ENCODE measurements around the gene CD180.

Gene CD180

GRCh38 chr5:67149057-67149950 lies 47.3 kb downstream of the CD180 start:
- no peak for TF ChIP-seq CTCF (IDR thresholded peaks at IDR 0.05; ENCODE audit: insufficient read depth, low read length, poor library complexity, severe bottlenecking)
- no peak overlapping the region for H3K4me3 ChIP-seq (replicated peaks; ENCODE audit: low read depth, low read length)
- DNase-seq (ENCODE audit: extremely low read depth, insufficient read length) = no peak

DNA sequence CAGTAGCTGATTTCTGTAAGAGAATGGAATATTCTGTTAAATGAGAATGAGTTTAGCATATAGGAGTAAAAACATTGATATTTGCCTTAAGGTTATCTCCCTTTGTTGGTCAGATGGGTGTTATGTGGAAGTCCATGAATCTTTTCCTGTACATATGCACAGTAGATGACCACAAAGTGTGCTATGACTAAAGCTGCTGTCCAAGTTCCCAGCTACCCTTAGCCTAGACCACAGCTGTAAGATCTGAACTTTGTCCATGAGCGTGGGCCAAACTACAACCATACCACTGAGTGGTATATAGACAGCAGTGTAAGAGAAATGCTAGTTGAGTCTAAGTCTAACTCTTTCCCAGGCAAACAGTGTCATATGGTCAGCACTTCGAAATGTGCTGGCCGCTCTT lies 48.8 kb downstream of the CD180 start:
- no peak for TF ChIP-seq CTCF (IDR thresholded peaks at IDR 0.05; ENCODE audit: insufficient read depth, low read length, poor library complexity, severe bottlenecking)
- no peak for DNase-seq (ENCODE audit: extremely low read depth, insufficient read length)
- Histone ChIP-seq H3K36me3 (ENCODE audit: control insufficient read depth, insufficient read depth, low read length) (no peaks in the 10 kb centered on the region), H3K4me3 (replicated peaks; ENCODE audit: low read depth, low read length) (no peak overlapping the region), H3K27me3 (replicated peaks; ENCODE audit: control insufficient read depth, insufficient read depth, low read length) (peaks cover 1% of the 10 kb centered on the region)

More at GRCh38 chr5:67149057-67149950, 47.3 kb downstream of the CD180 start:
- no peaks in the 10 kb centered on the region for H3K36me3 ChIP-seq (ENCODE audit: control insufficient read depth, insufficient read depth, low read length)
- H3K27me3 ChIP-seq (replicated peaks; ENCODE audit: control insufficient read depth, insufficient read depth, low read length) = peaks cover 1% of the 10 kb centered on the region

DNA sequence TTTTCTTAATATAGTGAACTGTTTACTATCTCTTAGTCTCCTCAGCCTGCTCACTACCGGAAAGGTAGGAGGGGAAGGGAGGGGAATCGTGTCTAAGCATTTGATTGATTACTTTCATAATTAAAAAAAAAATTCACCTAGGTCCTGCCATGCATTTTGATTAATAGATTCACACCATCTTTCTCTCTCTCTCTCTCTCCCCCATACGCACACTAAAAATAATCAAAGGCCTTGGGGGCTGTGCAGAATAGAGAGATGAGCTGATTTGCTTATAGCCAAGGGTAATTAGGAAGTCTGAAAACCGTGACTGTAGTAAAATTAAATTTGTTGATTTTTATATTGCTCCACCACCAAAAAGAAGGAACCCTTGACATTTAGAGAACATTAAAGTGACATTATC lies 49.6 kb downstream of the CD180 start:
- Histone ChIP-seq H3K4me3 (replicated peaks; ENCODE audit: low read depth, low read length) (no peak overlapping the region), H3K36me3 (ENCODE audit: control insufficient read depth, insufficient read depth, low read length) (no peaks in the 10 kb centered on the region), H3K27me3 (replicated peaks; ENCODE audit: control insufficient read depth, insufficient read depth, low read length) (peaks cover 1% of the 10 kb centered on the region)
- no peak for DNase-seq (ENCODE audit: extremely low read depth, insufficient read length)
- no peak for TF ChIP-seq CTCF (IDR thresholded peaks at IDR 0.05; ENCODE audit: insufficient read depth, low read length, poor library complexity, severe bottlenecking)

DNA sequence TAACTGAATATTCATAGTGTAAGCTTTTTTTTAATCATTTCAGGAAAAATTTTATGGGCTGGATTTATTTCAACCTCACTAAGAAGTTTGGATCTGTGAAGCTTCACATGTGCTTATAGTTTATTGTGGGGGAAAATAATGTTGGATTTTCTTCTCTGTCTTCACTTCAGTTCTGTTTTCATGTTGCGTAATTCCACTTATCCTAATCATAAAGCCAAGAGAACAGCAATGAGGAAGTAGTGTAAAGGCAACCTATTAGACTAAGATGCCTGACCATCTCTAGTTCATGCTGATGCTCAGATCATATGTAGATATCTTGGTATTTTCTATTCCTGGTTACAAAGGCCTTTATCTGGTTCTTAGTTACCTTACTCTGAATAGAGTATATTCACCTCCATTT lies 50.0 kb downstream of the CD180 start:
- Histone ChIP-seq H3K27me3 (replicated peaks; ENCODE audit: control insufficient read depth, insufficient read depth, low read length) (peaks cover 1% of the 10 kb centered on the region), H3K36me3 (ENCODE audit: control insufficient read depth, insufficient read depth, low read length) (no peaks in the 10 kb centered on the region), H3K4me3 (replicated peaks; ENCODE audit: low read depth, low read length) (no peak overlapping the region)
- no peak for TF ChIP-seq CTCF (IDR thresholded peaks at IDR 0.05; ENCODE audit: insufficient read depth, low read length, poor library complexity, severe bottlenecking)
- DNase-seq (ENCODE audit: extremely low read depth, insufficient read length) = no peak

DNA sequence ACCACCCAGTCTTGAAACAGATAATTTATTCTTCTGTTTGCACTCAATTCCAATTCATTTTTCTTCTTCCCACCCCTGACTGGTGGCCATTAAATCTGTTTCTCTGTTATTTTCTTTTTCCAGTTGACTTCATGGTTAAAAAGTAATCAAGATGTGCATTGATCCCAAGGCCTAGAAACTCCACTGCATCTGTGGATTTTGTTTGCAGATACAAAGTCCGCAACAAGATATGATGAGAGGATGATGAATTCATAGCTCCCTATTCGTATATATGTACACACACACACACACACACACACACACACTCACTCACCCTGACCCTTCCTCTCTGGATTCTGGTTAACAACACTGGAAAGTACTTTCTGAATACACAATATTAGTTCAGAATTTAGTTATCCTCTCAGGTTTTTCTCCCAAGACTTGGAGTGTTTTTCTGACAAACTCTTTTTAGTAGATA lies 52.4 kb downstream of the CD180 start:
- no peaks in the 10 kb centered on the region; the same call in none of the 2 replicates for H3K27me3 ChIP-seq (replicated peaks; ENCODE audit: control insufficient read depth, insufficient read depth, low read length)
- DNase-seq (ENCODE audit: extremely low read depth, insufficient read length) = no peak
- no peaks in the 10 kb centered on the region for H3K36me3 ChIP-seq (ENCODE audit: control insufficient read depth, insufficient read depth, low read length)
- H3K4me3 ChIP-seq (replicated peaks; ENCODE audit: low read depth, low read length) = no peak overlapping the region
- TF ChIP-seq CTCF (IDR thresholded peaks at IDR 0.05; ENCODE audit: insufficient read depth, low read length, poor library complexity, severe bottlenecking) = no peak

Data from GM06990 (cell line).